Measurements from ENCODE around the gene SULT1C2. TPM values are rescaled to one million over a fixed set of nuclear protein-coding genes. Genes with fewer than 3 reads are reported as not detected.
"Not testable (repeated sequence)": the region's sequence is repeated elsewhere in the genome, so short reads cannot be mapped to it uniquely, and the experiment has no call there.

SULT1C2 gene
- total RNA-seq, 1 experiment from 2014 or later = 2.0 TPM

DNA sequence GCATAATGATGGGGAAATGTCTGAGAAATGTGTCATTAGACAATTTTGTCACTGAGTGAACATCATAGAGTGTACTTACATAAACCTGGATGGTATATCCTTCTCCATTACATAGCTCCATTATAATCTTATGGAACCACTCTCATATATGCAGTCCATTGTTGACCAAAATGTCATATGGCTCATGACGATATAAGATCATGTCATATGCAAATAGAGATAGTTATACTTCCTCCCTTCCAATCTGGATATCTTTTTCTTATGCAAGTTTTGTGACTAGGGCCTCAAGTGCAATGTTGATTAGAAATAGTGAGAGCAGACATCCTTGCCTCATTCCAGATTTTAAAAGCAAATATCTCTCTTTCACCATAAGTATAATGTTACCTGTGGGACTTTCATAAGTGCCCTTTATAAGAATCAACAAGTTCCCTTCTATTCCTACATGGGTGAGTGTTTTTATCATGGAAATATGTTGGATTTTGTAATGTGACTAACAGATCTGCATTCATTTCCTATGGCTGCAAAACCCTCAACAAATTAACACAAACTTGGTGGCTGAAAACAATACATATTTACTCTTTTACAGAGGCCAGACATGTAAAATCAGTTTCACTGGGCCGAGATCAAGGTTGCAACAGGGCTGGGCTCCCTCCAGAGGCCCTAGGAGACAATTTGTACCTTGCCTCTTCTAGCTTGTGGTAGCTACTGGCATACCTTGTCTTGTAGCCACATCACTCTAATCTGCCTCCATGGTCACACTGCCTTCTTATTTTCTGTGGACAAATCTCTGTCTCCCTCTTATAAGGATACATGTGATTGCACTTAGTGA, 67.4 kb downstream of the SULT1C2 start:
- Mint-ChIP-seq H3K27me3 (ENCODE audit: unreplicated experiment) (no peaks in the 10 kb centered on the region), H3K36me3 (ENCODE audit: insufficient read depth, unreplicated experiment) (no peaks in the 10 kb centered on the region), H3K4me1 (ENCODE audit: low read depth, unreplicated experiment) (no peaks in the 10 kb centered on the region), H3K9me3 (ENCODE audit: low read depth, unreplicated experiment) (no peaks in the 10 kb centered on the region), H3K4me3 (ENCODE audit: low read depth, unreplicated experiment) (no peak overlapping the region), H3K27ac (ENCODE audit: unreplicated experiment) (no peak overlapping the region)
- intact Hi-C loops (cut with micrococcal nuclease; ENCODE audit: unreplicated experiment) = no loop called here
- no peak for DNase-seq
- CTCF ChIA-PET = no interaction called here
- TF ChIP-seq CTCF (IDR thresholded peaks at IDR 0.05; ENCODE audit: unreplicated experiment) = no peak
- BruUV-seq (replicated peaks) = no TSS peak

- H3K27me3 Mint-ChIP-seq (ENCODE audit: unreplicated experiment); BruUV-seq (replicated peaks); H3K27ac Mint-ChIP-seq (ENCODE audit: unreplicated experiment); CTCF ChIA-PET; DNase-seq; H3K4me3 Mint-ChIP-seq (ENCODE audit: low read depth, unreplicated experiment); H3K36me3 Mint-ChIP-seq (ENCODE audit: insufficient read depth, unreplicated experiment); H3K9me3 Mint-ChIP-seq (ENCODE audit: low read depth, unreplicated experiment); intact Hi-C loops (cut with micrococcal nuclease; ENCODE audit: unreplicated experiment): not testable (repeated sequence)
- peaks cover 18% of the 10 kb centered on the region for H3K4me1 Mint-ChIP-seq (ENCODE audit: low read depth, unreplicated experiment)
These were observed 70.6 kb downstream of the SULT1C2 start for GRCh38 chr2:108359336-108359735.

Other genes with a start within 250 kb of the SULT1C2 start
- gene SULT1C3, start 48.9 kb upstream of the SULT1C2 start, total RNA-seq (2022) = not detected in 2 replicates
- not detected in 2 replicates for gene SULT1C4, start 89.1 kb downstream of the SULT1C2 start, total RNA-seq (2022)
- gene GCC2, start 160.3 kb downstream of the SULT1C2 start, total RNA-seq (2022) = 54.9 and 60.4 TPM in 2 replicates
- 40.1 and 51.5 TPM in 2 replicates for gene LIMS1, start 245.6 kb downstream of the SULT1C2 start, total RNA-seq (2022)

Measured in Calu3 (cell line).